ENCODE results near the gene C7orf57.

C7orf57 gene

GRCh38 chr7:48048113-48048512 lies 12.8 kb downstream of the C7orf57 start:
- Histone ChIP-seq H3K9ac (ENCODE audit: low read length in 5 of 5) (no peak overlapping the region), H3K36me3 (ENCODE audit: control insufficient read depth in 5 of 5, insufficient read depth in 5 of 5, low read length in 5 of 5) (no peaks in the 10 kb centered on the region), H3K9me3 (ENCODE audit: control insufficient read depth in 5 of 5, low read length in 5 of 5) (no peaks in the 10 kb centered on the region), H3K27me3 (ENCODE audit: control insufficient read depth in 5 of 5, insufficient read depth in 4 of 5, low read length in 5 of 5) (peaks cover 0 to 4% (median 0%) of the 10 kb centered on the region in 5 donors), H3K4me1 (ENCODE audit: control insufficient read depth in 5 of 5, insufficient read depth in 5 of 5, low read length in 5 of 5) (no peaks in the 10 kb centered on the region), H3K4me3 (ENCODE audit: low read depth in 1 of 5, low read length in 5 of 5) (no peak overlapping the region), H3K27ac (ENCODE audit: low read depth, low read length) (no peak overlapping the region)

DNA sequence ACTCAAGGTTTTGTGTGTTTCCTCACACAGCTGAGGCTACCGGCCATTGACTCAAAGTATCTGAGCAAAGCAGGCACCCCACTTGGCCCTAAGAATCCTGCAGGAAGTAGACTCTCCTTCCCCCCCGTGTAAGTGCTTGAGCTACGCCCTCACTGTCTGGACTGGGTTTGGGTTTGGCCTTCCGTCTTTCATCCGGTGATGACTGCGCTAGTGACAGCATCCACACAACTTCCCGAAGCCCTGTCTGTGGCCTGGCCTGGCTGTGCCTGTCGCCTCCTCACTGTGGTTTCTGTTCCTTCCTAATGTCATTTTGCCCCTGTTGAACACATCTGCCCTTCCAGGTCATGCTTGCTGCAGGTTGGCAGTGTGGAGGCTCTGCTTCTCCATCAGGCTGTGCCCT lies 14.5 kb downstream of the C7orf57 start:
- no peaks in the 10 kb centered on the region for H3K4me1 ChIP-seq (ENCODE audit: control insufficient read depth in 5 of 5, insufficient read depth in 5 of 5, low read length in 5 of 5)
- H3K27ac ChIP-seq (ENCODE audit: low read depth, low read length): no peak overlapping the region
- H3K4me3 ChIP-seq (ENCODE audit: low read depth in 1 of 5, low read length in 5 of 5): no peak overlapping the region
- H3K9me3 ChIP-seq (ENCODE audit: control insufficient read depth in 5 of 5, low read length in 5 of 5): no peaks in the 10 kb centered on the region
- H3K27me3 ChIP-seq (ENCODE audit: control insufficient read depth in 5 of 5, insufficient read depth in 4 of 5, low read length in 5 of 5): peaks cover 0 to 4% (median 0%) of the 10 kb centered on the region in 5 donors
- no peaks in the 10 kb centered on the region for H3K36me3 ChIP-seq (ENCODE audit: control insufficient read depth in 5 of 5, insufficient read depth in 5 of 5, low read length in 5 of 5)
- H3K9ac ChIP-seq (ENCODE audit: low read length in 5 of 5): no peak overlapping the region

GRCh38 chr7:48052748-48053147 lies 17.4 kb downstream of the C7orf57 start:
- Histone ChIP-seq H3K9ac (ENCODE audit: low read length in 5 of 5) (no peak overlapping the region), H3K9me3 (ENCODE audit: control insufficient read depth in 5 of 5, low read length in 5 of 5) (peaks cover 0 to 4% (median 0%) of the 10 kb centered on the region in 5 donors), H3K27ac (ENCODE audit: low read depth, low read length) (no peak overlapping the region), H3K4me1 (ENCODE audit: control insufficient read depth in 5 of 5, insufficient read depth in 5 of 5, low read length in 5 of 5) (no peaks in the 10 kb centered on the region), H3K4me3 (ENCODE audit: low read depth in 1 of 5, low read length in 5 of 5) (no peak overlapping the region), H3K36me3 (ENCODE audit: control insufficient read depth in 5 of 5, insufficient read depth in 5 of 5, low read length in 5 of 5) (no peaks in the 10 kb centered on the region), H3K27me3 (ENCODE audit: control insufficient read depth in 5 of 5, insufficient read depth in 4 of 5, low read length in 5 of 5) (no peaks in the 10 kb centered on the region)

GRCh38 chr7:48053736-48054135 lies 18.4 kb downstream of the C7orf57 start:
- H3K9ac ChIP-seq (ENCODE audit: low read length in 5 of 5): no peak overlapping the region
- no peaks in the 10 kb centered on the region for H3K4me1 ChIP-seq (ENCODE audit: control insufficient read depth in 5 of 5, insufficient read depth in 5 of 5, low read length in 5 of 5)
- no peak overlapping the region for H3K4me3 ChIP-seq (ENCODE audit: low read depth in 1 of 5, low read length in 5 of 5)
- no peak overlapping the region for H3K27ac ChIP-seq (ENCODE audit: low read depth, low read length)
- no peaks in the 10 kb centered on the region for H3K27me3 ChIP-seq (ENCODE audit: control insufficient read depth in 5 of 5, insufficient read depth in 4 of 5, low read length in 5 of 5)
- peaks cover 0 to 4% (median 0%) of the 10 kb centered on the region in 5 donors for H3K9me3 ChIP-seq (ENCODE audit: control insufficient read depth in 5 of 5, low read length in 5 of 5)
- no peaks in the 10 kb centered on the region for H3K36me3 ChIP-seq (ENCODE audit: control insufficient read depth in 5 of 5, insufficient read depth in 5 of 5, low read length in 5 of 5)

DNA sequence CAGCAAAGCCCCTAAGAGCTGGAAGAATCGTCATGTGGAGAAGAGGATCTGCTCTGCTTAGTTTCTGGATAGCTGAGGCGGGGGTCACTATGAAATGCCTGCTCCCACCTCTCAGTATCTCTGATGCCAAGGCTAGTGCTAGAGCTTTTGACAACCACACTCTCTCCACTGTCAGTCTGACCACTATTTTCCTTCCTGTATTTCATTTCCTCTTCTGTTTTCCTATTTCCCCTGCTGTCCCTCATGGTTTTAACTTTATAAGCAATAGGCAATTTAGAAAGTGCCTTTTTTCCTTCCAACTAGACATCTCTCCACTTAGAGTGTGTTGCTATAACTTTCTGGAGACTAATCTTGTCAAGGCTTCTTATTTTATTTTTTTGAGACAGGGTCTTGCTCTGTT lies 23.6 kb downstream of the C7orf57 start:
- H3K27me3 ChIP-seq (ENCODE audit: control insufficient read depth in 5 of 5, insufficient read depth in 4 of 5, low read length in 5 of 5): no peaks in the 10 kb centered on the region
- H3K4me3 ChIP-seq (ENCODE audit: low read depth in 1 of 5, low read length in 5 of 5): no peak overlapping the region
- H3K9me3 ChIP-seq (ENCODE audit: control insufficient read depth in 5 of 5, low read length in 5 of 5): peaks cover 0 to 10% (median 0%) of the 10 kb centered on the region in 5 donors
- no peaks in the 10 kb centered on the region for H3K4me1 ChIP-seq (ENCODE audit: control insufficient read depth in 5 of 5, insufficient read depth in 5 of 5, low read length in 5 of 5)
- H3K9ac ChIP-seq (ENCODE audit: low read length in 5 of 5): no peak overlapping the region
- H3K27ac ChIP-seq (ENCODE audit: low read depth, low read length): no peak overlapping the region
- H3K36me3 ChIP-seq (ENCODE audit: control insufficient read depth in 5 of 5, insufficient read depth in 5 of 5, low read length in 5 of 5): no peaks in the 10 kb centered on the region

DNA sequence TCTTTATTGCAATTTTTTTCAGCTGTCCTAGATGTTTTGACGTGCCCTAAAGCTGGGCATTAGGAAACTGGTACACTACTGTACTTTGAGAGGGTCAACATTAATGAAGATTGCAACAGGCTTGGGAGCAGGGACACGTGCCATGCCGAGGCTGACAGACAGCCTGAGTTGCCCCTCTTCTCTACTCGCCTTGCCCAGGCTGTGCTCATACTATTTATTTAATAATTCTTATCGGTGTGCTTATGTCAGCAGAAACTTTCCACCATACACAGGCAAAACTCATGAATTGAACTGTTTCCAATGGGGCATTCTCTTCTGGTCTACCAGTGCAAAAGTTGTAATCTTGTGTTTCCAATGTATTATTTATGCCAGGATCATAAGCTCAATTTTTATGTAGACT lies 24.4 kb downstream of the C7orf57 start:
- no peaks in the 10 kb centered on the region for H3K36me3 ChIP-seq (ENCODE audit: control insufficient read depth in 5 of 5, insufficient read depth in 5 of 5, low read length in 5 of 5)
- H3K27me3 ChIP-seq (ENCODE audit: control insufficient read depth in 5 of 5, insufficient read depth in 4 of 5, low read length in 5 of 5): no peaks in the 10 kb centered on the region
- H3K9me3 ChIP-seq (ENCODE audit: control insufficient read depth in 5 of 5, low read length in 5 of 5): peaks cover 0 to 10% (median 0%) of the 10 kb centered on the region in 5 donors
- no peak overlapping the region for H3K27ac ChIP-seq (ENCODE audit: low read depth, low read length)
- no peak overlapping the region for H3K9ac ChIP-seq (ENCODE audit: low read length in 5 of 5)
- H3K4me3 ChIP-seq (ENCODE audit: low read depth in 1 of 5, low read length in 5 of 5): no peak overlapping the region
- H3K4me1 ChIP-seq (ENCODE audit: control insufficient read depth in 5 of 5, insufficient read depth in 5 of 5, low read length in 5 of 5): no peaks in the 10 kb centered on the region

- no peak overlapping the region for H3K9ac ChIP-seq (ENCODE audit: low read length in 5 of 5)
- H3K27ac ChIP-seq (ENCODE audit: low read depth, low read length): no peak overlapping the region
- no peaks in the 10 kb centered on the region for H3K27me3 ChIP-seq (ENCODE audit: control insufficient read depth in 5 of 5, insufficient read depth in 4 of 5, low read length in 5 of 5)
- peaks cover 0 to 7% (median 0%) of the 10 kb centered on the region in 5 donors for H3K9me3 ChIP-seq (ENCODE audit: control insufficient read depth in 5 of 5, low read length in 5 of 5)
- peaks cover 0 to 2% (median 0%) of the 10 kb centered on the region in 5 donors for H3K36me3 ChIP-seq (ENCODE audit: control insufficient read depth in 5 of 5, insufficient read depth in 5 of 5, low read length in 5 of 5)
- no peak overlapping the region for H3K4me3 ChIP-seq (ENCODE audit: low read depth in 1 of 5, low read length in 5 of 5)
- H3K4me1 ChIP-seq (ENCODE audit: control insufficient read depth in 5 of 5, insufficient read depth in 5 of 5, low read length in 5 of 5): no peaks in the 10 kb centered on the region
Observed at GRCh38 chr7:48063985-48064384, 28.6 kb downstream of the C7orf57 start.

- Histone ChIP-seq H3K27me3 (ENCODE audit: control insufficient read depth in 5 of 5, insufficient read depth in 4 of 5, low read length in 5 of 5) (no peaks in the 10 kb centered on the region), H3K4me3 (ENCODE audit: low read depth in 1 of 5, low read length in 5 of 5) (no peak overlapping the region), H3K27ac (ENCODE audit: low read depth, low read length) (no peak overlapping the region), H3K9ac (ENCODE audit: low read length in 5 of 5) (no peak overlapping the region), H3K36me3 (ENCODE audit: control insufficient read depth in 5 of 5, insufficient read depth in 5 of 5, low read length in 5 of 5) (peaks cover 0 to 2% (median 0%) of the 10 kb centered on the region in 5 donors), H3K9me3 (ENCODE audit: control insufficient read depth in 5 of 5, low read length in 5 of 5) (peaks cover 0 to 13% (median 4%) of the 10 kb centered on the region in 5 donors), H3K4me1 (ENCODE audit: control insufficient read depth in 5 of 5, insufficient read depth in 5 of 5, low read length in 5 of 5) (no peaks in the 10 kb centered on the region)
Observed at GRCh38 chr7:48067475-48067874, 32.1 kb downstream of the C7orf57 start.

DNA sequence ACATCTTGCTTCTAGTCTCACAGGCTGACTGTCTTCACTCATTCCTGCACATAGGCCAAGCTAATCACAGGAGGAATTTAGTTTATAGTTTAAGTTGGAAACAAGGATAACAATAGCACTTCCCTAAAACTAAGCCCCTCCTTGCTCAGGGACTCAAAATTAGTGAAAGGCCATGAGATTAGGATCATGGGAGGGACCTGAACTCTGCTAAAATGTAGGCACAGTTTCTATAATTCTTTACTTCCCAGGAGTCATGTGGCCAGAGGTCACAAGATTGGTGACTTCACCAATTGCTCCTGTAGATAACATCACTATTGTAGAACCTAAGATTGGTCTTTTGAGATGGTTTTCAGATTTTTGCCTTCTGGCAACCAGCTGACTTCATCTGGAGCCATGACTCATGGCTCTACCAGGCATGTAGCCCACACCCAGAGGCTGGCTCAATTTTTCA lies 38.9 kb downstream of the C7orf57 start:
- Histone ChIP-seq H3K27me3 (ENCODE audit: control insufficient read depth in 5 of 5, insufficient read depth in 4 of 5, low read length in 5 of 5) (no peaks in the 10 kb centered on the region), H3K36me3 (ENCODE audit: control insufficient read depth in 5 of 5, insufficient read depth in 5 of 5, low read length in 5 of 5) (no peaks in the 10 kb centered on the region), H3K9ac (ENCODE audit: low read length in 5 of 5) (no peak overlapping the region), H3K27ac (ENCODE audit: low read depth, low read length) (no peak overlapping the region), H3K9me3 (ENCODE audit: control insufficient read depth in 5 of 5, low read length in 5 of 5) (peaks cover 0 to 7% (median 4%) of the 10 kb centered on the region in 5 donors), H3K4me3 (ENCODE audit: low read depth in 1 of 5, low read length in 5 of 5) (no peak overlapping the region), H3K4me1 (ENCODE audit: control insufficient read depth in 5 of 5, insufficient read depth in 5 of 5, low read length in 5 of 5) (no peaks in the 10 kb centered on the region)

- Histone ChIP-seq H3K4me3 (ENCODE audit: low read depth in 1 of 5, low read length in 5 of 5) (no peak overlapping the region), H3K36me3 (ENCODE audit: control insufficient read depth in 5 of 5, insufficient read depth in 5 of 5, low read length in 5 of 5) (no peaks in the 10 kb centered on the region), H3K9ac (ENCODE audit: low read length in 5 of 5) (no peak overlapping the region), H3K27ac (ENCODE audit: low read depth, low read length) (no peak overlapping the region), H3K27me3 (ENCODE audit: control insufficient read depth in 5 of 5, insufficient read depth in 4 of 5, low read length in 5 of 5) (no peaks in the 10 kb centered on the region), H3K4me1 (ENCODE audit: control insufficient read depth in 5 of 5, insufficient read depth in 5 of 5, low read length in 5 of 5) (no peaks in the 10 kb centered on the region), H3K9me3 (ENCODE audit: control insufficient read depth in 5 of 5, low read length in 5 of 5) (no peaks in the 10 kb centered on the region)
Observed at GRCh38 chr7:48077423-48077822, 42.1 kb downstream of the C7orf57 start.

DNA sequence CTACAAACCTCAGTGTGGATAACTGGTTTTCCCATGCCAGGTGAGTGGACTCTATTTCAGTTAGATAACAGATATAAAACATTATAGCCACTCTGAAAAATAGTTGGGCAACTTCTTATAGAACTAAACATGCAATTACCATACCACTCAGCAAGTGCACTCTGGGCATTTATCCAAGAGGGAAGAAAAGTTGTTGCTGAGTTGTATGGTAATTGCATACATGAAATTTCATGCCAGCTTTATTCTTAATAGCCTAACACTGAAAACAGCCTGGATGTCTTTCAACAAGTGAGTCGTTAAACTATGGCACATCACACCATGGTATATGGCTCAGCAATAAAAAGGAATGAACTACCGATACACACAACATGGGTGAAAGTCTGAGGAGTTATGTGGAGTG lies 43.1 kb downstream of the C7orf57 start:
- Histone ChIP-seq H3K4me1 (ENCODE audit: control insufficient read depth in 5 of 5, insufficient read depth in 5 of 5, low read length in 5 of 5) (peaks cover 0 to 6% (median 4%) of the 10 kb centered on the region in 5 donors), H3K4me3 (ENCODE audit: low read depth in 1 of 5, low read length in 5 of 5) (no peak overlapping the region), H3K9me3 (ENCODE audit: control insufficient read depth in 5 of 5, low read length in 5 of 5) (no peaks in the 10 kb centered on the region), H3K27ac (ENCODE audit: low read depth, low read length) (no peak overlapping the region), H3K36me3 (ENCODE audit: control insufficient read depth in 5 of 5, insufficient read depth in 5 of 5, low read length in 5 of 5) (no peaks in the 10 kb centered on the region), H3K27me3 (ENCODE audit: control insufficient read depth in 5 of 5, insufficient read depth in 4 of 5, low read length in 5 of 5) (no peaks in the 10 kb centered on the region), H3K9ac (ENCODE audit: low read length in 5 of 5) (no peak overlapping the region)
